OCI-LY1 (cell line): Measurements from ENCODE around the gene RUNX1.

ENCODE experiments used
- H2AFZ ChIP-seq: fragments of 200-600 bp; sonication (generic), shearing (Covaris generic); 2 replicates; pipeline ENCODE4 v1.6.0; 2014; ENCODE audit warnings: antibody characterized with exemption, mild to moderate bottlenecking, low read length
- H3F3A ChIP-seq: fragments of 200-600 bp; sonication (generic), shearing (Covaris generic); 2 replicates; pipeline ENCODE4 v1.6.0; 2014; ENCODE audit warnings: mild to moderate bottlenecking, antibody characterized with exemption, low read length, moderate library complexity; ENCODE audit not compliant: insufficient read depth
- H3K27ac ChIP-seq: fragments of 200-600 bp; sonication (generic); 2 replicates; pipeline ENCODE4 v1.5.1; 2014; ENCODE audit warnings: low read length, mixed run types, mild to moderate bottlenecking, low read depth; ENCODE audit not compliant: poor library complexity, severe bottlenecking
- H3K27me3 ChIP-seq: fragments of 200-600 bp; sonication (generic); 2 replicates; pipeline ENCODE4 v1.6.0; 2014; ENCODE audit warnings: antibody characterized with exemption, mild to moderate bottlenecking, low read length, moderate library complexity; ENCODE audit not compliant: insufficient read depth
- H3K36me3 ChIP-seq: fragments of 200-600 bp; sonication (generic); 2 replicates; pipeline ENCODE4 v1.6.1; 2014; ENCODE audit warnings: mild to moderate bottlenecking, antibody characterized with exemption, low read length, moderate library complexity, mixed read lengths; ENCODE audit not compliant: insufficient read depth
- H3K4me1 ChIP-seq: fragments of 200-600 bp; sonication (generic); 2 replicates; pipeline ENCODE4 v1.5.1; 2014; ENCODE audit warnings: mild to moderate bottlenecking, low read length, moderate library complexity; ENCODE audit not compliant: insufficient read depth, severe bottlenecking
- H3K4me2 ChIP-seq: fragments of 200-600 bp; sonication (generic), shearing (Covaris generic); 2 replicates; pipeline ENCODE4 v1.6.1; 2014; ENCODE audit warnings: low read length
- H3K4me3 ChIP-seq: fragments of 200-600 bp; sonication (generic); 2 replicates; pipeline ENCODE4 v1.5.1; 2014; ENCODE audit warnings: low read length, low read depth, mild to moderate bottlenecking, mixed read lengths; ENCODE audit not compliant: poor library complexity, severe bottlenecking
- H3K79me2 ChIP-seq: fragments of 200-600 bp; shearing (Covaris generic); 2 replicates; pipeline ENCODE4 v1.6.1; 2016; ENCODE audit warnings: mixed run types, low read length, mixed read lengths; ENCODE audit not compliant: insufficient read depth
- H3K9ac ChIP-seq: fragments of 200-600 bp; sonication (generic), shearing (Covaris generic); 2 replicates; pipeline ENCODE4 v1.6.1; 2014; ENCODE audit warnings: mild to moderate bottlenecking, low read length, mixed read lengths
- H3K9me2 ChIP-seq: fragments of 200-600 bp; sonication (generic), shearing (Covaris generic); 2 replicates; pipeline ENCODE4 v1.6.1; 2014; ENCODE audit warnings: low read depth, mild to moderate bottlenecking, low read length, mixed read lengths
- H3K9me3 ChIP-seq: fragments of 200-600 bp; shearing (Covaris generic); 2 replicates; pipeline ENCODE4 v1.6.1; 2014; ENCODE audit warnings: low read length, mixed read lengths
- H4K20me1 ChIP-seq: fragments of 200-600 bp; sonication (generic), shearing (Covaris generic); 2 replicates; pipeline ENCODE4 v1.6.0; 2016; ENCODE audit warnings: mild to moderate bottlenecking, low read length; ENCODE audit not compliant: insufficient read depth
- EZH2 ChIP-seq: fragments of 200-600 bp; sonication (generic), shearing (Covaris generic); IDR thresholded peaks from 2 replicates; pipeline ENCODE4 v1.8.0; 2017; ENCODE audit warnings: borderline replicate concordance, mixed run types, mild to moderate bottlenecking, antibody characterized with exemption, low read length, moderate library complexity, mixed read lengths
- TF ChIP-seq, protein P1 (sequence below): fragments of 200-600 bp; sonication (generic), shearing (Covaris generic); IDR thresholded peaks from 2 replicates; pipeline ENCODE4 v1.5.1; 2017; ENCODE audit warnings: mild to moderate bottlenecking, antibody characterized with exemption, low read length, moderate library complexity, mixed read lengths

RUNX1 gene

DNA sequence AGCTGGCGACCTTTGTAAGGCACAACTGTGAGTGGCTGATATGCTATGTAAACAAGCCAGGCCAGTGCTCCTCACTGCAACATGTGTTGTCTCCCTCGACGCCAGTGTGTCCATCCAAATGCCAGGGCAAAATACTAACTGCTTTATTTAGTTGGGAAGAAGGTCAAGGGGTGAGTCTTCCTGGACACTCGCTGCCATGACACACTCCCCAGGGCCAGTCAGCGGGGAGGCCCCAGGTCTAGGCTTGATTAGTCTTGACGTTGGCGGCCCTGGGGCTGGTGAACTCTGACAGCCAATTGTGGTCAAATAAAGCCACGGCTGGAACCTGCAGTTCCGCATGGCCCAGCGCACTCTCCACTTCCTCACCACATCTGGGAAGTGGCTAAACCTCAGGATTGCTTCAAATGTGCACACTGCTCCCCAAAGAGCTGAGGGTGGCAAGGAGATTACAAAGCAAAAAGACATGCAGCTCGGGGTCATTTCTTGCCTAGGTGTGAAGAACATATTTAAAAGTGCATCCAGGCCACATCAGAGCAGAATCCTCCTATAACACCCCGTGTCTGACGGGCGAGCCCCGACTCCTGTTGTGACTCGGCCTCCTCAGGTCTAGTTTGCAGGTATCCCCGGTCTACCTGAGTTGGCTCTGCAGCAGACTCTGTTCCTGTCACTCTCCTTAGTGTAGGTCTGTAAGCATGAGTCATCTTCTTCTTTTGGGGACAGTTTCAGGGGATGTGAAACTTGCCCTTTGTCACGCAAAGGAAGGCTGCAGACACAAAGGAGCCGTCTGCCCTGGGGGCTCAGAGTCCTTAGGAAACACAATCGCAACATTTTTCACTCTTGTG is 183.5 kb downstream of the RUNX1 start:
- no peaks in the 10 kb centered on the region for H3K27me3 ChIP-seq
- no peaks in the 10 kb centered on the region for H3K9me2 ChIP-seq
- H3K9me3 ChIP-seq, result no peaks in the 10 kb centered on the region
- no peak overlapping the region for H2AFZ ChIP-seq
- H3F3A ChIP-seq, result no peaks in the 10 kb centered on the region
- peak overlapping the region; percentile 35; the same call in 1 of the 2 replicates for H3K9ac ChIP-seq
- peak overlapping the region; percentile 12 for H3K4me3 ChIP-seq
- peak overlapping the region; percentile 94 for H3K27ac ChIP-seq
- H4K20me1 ChIP-seq, result no peaks in the 10 kb centered on the region
- no peak for TF ChIP-seq EZH2
- peaks cover 38% of the 10 kb centered on the region for H3K4me1 ChIP-seq
- peak overlapping the region; percentile 44 for H3K4me2 ChIP-seq
- no peaks in the 10 kb centered on the region for H3K79me2 ChIP-seq
- H3K36me3 ChIP-seq, result peaks cover 63% of the 10 kb centered on the region; the same call in 1 of the 2 replicates

- H3K4me1 ChIP-seq, result peaks cover 38% of the 10 kb centered on the region
- no peaks in the 10 kb centered on the region for H3K27me3 ChIP-seq
- H3K27ac ChIP-seq, result peak overlapping the region; percentile 94
- no peaks in the 10 kb centered on the region for H3K9me2 ChIP-seq
- H3K4me2 ChIP-seq, result peak overlapping the region; percentile 44; the same call in 1 of the 2 replicates
- H4K20me1 ChIP-seq, result no peaks in the 10 kb centered on the region
- no peaks in the 10 kb centered on the region for H3F3A ChIP-seq
- TF ChIP-seq, protein P1, sequence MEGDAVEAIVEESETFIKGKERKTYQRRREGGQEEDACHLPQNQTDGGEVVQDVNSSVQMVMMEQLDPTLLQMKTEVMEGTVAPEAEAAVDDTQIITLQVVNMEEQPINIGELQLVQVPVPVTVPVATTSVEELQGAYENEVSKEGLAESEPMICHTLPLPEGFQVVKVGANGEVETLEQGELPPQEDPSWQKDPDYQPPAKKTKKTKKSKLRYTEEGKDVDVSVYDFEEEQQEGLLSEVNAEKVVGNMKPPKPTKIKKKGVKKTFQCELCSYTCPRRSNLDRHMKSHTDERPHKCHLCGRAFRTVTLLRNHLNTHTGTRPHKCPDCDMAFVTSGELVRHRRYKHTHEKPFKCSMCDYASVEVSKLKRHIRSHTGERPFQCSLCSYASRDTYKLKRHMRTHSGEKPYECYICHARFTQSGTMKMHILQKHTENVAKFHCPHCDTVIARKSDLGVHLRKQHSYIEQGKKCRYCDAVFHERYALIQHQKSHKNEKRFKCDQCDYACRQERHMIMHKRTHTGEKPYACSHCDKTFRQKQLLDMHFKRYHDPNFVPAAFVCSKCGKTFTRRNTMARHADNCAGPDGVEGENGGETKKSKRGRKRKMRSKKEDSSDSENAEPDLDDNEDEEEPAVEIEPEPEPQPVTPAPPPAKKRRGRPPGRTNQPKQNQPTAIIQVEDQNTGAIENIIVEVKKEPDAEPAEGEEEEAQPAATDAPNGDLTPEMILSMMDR, result no peak
- no peak for TF ChIP-seq EZH2
- H3K9me3 ChIP-seq, result no peaks in the 10 kb centered on the region
- no peak overlapping the region for H2AFZ ChIP-seq
- peak overlapping the region; percentile 9; the same call in 1 of the 2 replicates for H3K9ac ChIP-seq
- H3K36me3 ChIP-seq, result peaks cover 59% of the 10 kb centered on the region; the same call in 1 of the 2 replicates
- H3K4me3 ChIP-seq, result peak overlapping the region; percentile 12
- no peaks in the 10 kb centered on the region for H3K79me2 ChIP-seq
Measured at GRCh38 chr21:34864370-34865149, 184.5 kb downstream of the RUNX1 start.

DNA sequence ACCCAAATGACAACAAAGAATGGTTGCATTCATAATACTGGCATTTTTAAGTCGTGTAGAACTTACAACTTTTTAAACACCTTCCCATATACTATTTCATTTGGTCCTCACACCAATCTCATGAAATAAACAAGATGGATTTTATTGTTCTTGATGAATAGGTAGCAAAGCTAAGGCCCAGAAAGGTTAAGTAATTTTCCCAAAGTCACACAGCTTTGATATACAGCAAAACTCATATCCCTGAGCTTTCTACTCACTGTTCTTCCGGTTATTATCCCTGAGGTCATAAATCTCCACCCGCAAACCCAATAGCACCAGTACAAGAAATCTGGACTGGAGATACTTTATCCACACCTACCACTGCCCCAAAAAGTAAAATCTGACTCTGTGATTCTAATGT is 186.2 kb downstream of the RUNX1 start:
- H3K4me3 ChIP-seq, result no peak overlapping the region
- H3K4me2 ChIP-seq, result no peak overlapping the region
- TF ChIP-seq, protein P1, result no peak
- TF ChIP-seq EZH2, result no peak
- H3K9me3 ChIP-seq, result no peaks in the 10 kb centered on the region
- no peaks in the 10 kb centered on the region for H3K9me2 ChIP-seq
- peaks cover 59% of the 10 kb centered on the region for H3K36me3 ChIP-seq
- no peaks in the 10 kb centered on the region for H3K27me3 ChIP-seq
- H3K4me1 ChIP-seq, result peaks cover 50% of the 10 kb centered on the region
- H3F3A ChIP-seq, result no peaks in the 10 kb centered on the region
- peak overlapping the region; percentile 94 for H3K27ac ChIP-seq
- H4K20me1 ChIP-seq, result no peaks in the 10 kb centered on the region
- no peak overlapping the region for H3K9ac ChIP-seq
- no peaks in the 10 kb centered on the region for H3K79me2 ChIP-seq
- H2AFZ ChIP-seq, result no peak overlapping the region
